SK-N-DZ (cell line): ENCODE data around the gene EEF2. TPM values are rescaled to one million over a fixed set of nuclear protein-coding genes. Genes with fewer than 3 reads are reported as not detected.
A peak's percentile ranks its signal among the peaks of the same experiment; 100 is the strongest.

Experiments used
- DNase-seq: peaks from one replicate; pipeline ENCODE4 v3.0.0-alpha.2; 2015; ENCODE audit warnings: low spot score
- polyA plus RNA-seq, 2 experiments: library from polyadenylated mRNA; depleted of rRNA; stranded (reverse); fragments of >200 nt; gene quantifications; 2 replicates each; pipeline ENCODE4 v1.2.3, GENCODE V29; 2014

EEF2 gene
- polyA plus RNA-seq (2014; cell fraction: cytosol; rRNA removed) = 1,360 and 1,587 TPM in 2 replicates
- 489 and 627 TPM in 2 replicates for polyA plus RNA-seq (2014; cell fraction: nucleus; rRNA removed)

- peak; percentile 84 for DNase-seq
Observed at GRCh38 chr19:3984908-3985642, at the start of gene EEF2. TSS of gene EEF2 (minus strand) at chr19:3985463. CDS start at chr19:3985380, 83 bp downstream.

- no peak for DNase-seq
Observed at GRCh38 chr19:4034048-4035017, 49.1 kb upstream of the EEF2 start.

- no peak for DNase-seq
Observed at GRCh38 chr19:4033028-4033956, 48.0 kb upstream of the EEF2 start.

- no peak for DNase-seq
Observed at GRCh38 chr19:4032436-4032835, 47.2 kb upstream of the EEF2 start.

- DNase-seq = no peak
Observed at GRCh38 chr19:4031420-4031819, 46.2 kb upstream of the EEF2 start.

GRCh38 chr19:4030981-4031380 is 45.7 kb upstream of the EEF2 start:
- no peak for DNase-seq

GRCh38 chr19:4030552-4030951 is 45.3 kb upstream of the EEF2 start:
- DNase-seq = no peak

GRCh38 chr19:4029247-4029614 is 44.0 kb upstream of the EEF2 start:
- no peak for DNase-seq

- DNase-seq = no peak
Observed at GRCh38 chr19:4028334-4029246, 43.3 kb upstream of the EEF2 start.

- DNase-seq = no peak
Observed at GRCh38 chr19:4027146-4027545, 41.9 kb upstream of the EEF2 start.

GRCh38 chr19:4025317-4025716 is 40.1 kb upstream of the EEF2 start:
- no peak for DNase-seq

- DNase-seq = no peak
Observed at GRCh38 chr19:4023600-4024398, 38.5 kb upstream of the EEF2 start.

- DNase-seq = no peak
Observed at GRCh38 chr19:4019578-4019977, 34.3 kb upstream of the EEF2 start.

- no peak for DNase-seq
Observed at GRCh38 chr19:4018775-4019504, 33.7 kb upstream of the EEF2 start.

GRCh38 chr19:4018140-4018613 is 32.9 kb upstream of the EEF2 start:
- no peak for DNase-seq

GRCh38 chr19:4016903-4017638 is 31.8 kb upstream of the EEF2 start:
- DNase-seq = no peak

- no peak for DNase-seq
Observed at GRCh38 chr19:4016486-4016885, 31.2 kb upstream of the EEF2 start.
